SK-N-MC (cell line): ENCODE measurements around the gene LRRC75B.

Experiments used
- EZH2 ChIP-seq: fragments of 200-600 bp; sonication (generic); IDR thresholded peaks from one replicate; pipeline ENCODE4 v1.6.1; 2017; ENCODE audit warnings: antibody characterized with exemption
- FOXP2 ChIP-seq: optimal IDR thresholded peaks from 2 replicates; pipeline ENCODE3; 2011; ENCODE audit warnings: mild to moderate bottlenecking, moderate library complexity; ENCODE audit not compliant: insufficient read depth; ENCODE audit errors: extremely low read length, control extremely low read depth
- POLR2AphosphoS5 ChIP-seq: IDR thresholded peaks from 2 replicates; pipeline ENCODE4 v1.6.1; 2012; ENCODE audit warnings: mild to moderate bottlenecking, low read depth, low read length, borderline replicate concordance

DNA sequence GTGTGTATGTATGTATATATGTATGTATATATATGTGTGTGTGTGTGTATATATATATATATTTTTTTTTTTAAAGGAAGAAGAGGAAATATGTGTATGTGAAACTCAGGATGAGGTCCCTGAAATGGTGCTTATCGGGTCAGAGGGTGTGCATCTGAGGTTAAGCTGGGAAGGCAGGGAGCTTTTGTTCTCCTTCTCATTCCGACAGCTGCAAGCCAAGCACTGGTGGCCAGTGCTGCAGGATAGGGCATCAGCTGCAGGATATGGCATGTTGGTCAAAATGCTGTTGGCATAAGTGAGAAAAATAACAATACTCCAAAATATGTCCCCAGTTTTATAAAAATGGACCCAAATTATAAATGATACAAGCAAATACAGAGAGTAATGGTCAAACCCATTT is 29.6 kb downstream of the LRRC75B start:
- TF ChIP-seq EZH2 (no peak), FOXP2 (no peak), POLR2AphosphoS5 (no peak)
